HG02571 (cell line): ENCODE results near the gene ERC2.
"Not testable (repeated sequence)": the region's sequence is repeated elsewhere in the genome, so short reads cannot be mapped to it uniquely, and the experiment has no call there.

Source experiments
- ATAC-seq: cut with Tn5 transposase; IDR thresholded peaks from one replicate; pipeline ENCODE4 v1.9.1; 2021; ENCODE audit warnings: mild to moderate bottlenecking, moderate library complexity; ENCODE audit not compliant: unreplicated experiment

The ERC2 gene

GRCh38 chr3:56468184-56469106, at the start of gene ERC2:
Gene ERC2 (minus strand): TSS chr3:56468467.
- ATAC-seq = no peak

- ATAC-seq = no peak
Measured at GRCh38 chr3:56502738-56503137, 34.5 kb upstream of the ERC2 start.

DNA sequence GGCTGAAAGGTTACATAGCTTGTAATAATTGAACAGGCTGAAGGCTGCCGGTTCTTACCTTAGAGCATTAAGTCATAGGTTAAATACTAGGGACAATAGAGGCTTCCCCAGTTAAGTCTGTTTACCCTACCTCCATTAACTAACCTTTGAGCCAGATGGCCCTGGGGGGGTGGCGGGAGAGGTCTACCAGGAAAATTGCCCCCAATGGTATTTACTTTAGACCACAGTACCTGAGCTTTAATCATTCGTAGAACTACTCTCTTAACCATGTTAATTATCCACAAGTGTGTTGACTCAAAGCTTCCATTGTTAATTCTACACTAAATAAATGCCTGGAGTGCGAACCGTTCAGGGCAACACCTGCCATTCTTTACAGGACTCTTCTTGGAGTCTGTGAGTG, 28.1 kb upstream of the ERC2 start:
- not testable (repeated sequence) for ATAC-seq

- ATAC-seq = peak; percentile 75
Measured at GRCh38 chr3:56494679-56495322, 26.5 kb upstream of the ERC2 start.

- no peak for ATAC-seq
Measured at GRCh38 chr3:56491566-56491965, 23.3 kb upstream of the ERC2 start.

- no peak for ATAC-seq
Measured at GRCh38 chr3:56488812-56489600, 20.7 kb upstream of the ERC2 start.

- no peak for ATAC-seq
Measured at GRCh38 chr3:56484525-56485032, 16.3 kb upstream of the ERC2 start.

DNA sequence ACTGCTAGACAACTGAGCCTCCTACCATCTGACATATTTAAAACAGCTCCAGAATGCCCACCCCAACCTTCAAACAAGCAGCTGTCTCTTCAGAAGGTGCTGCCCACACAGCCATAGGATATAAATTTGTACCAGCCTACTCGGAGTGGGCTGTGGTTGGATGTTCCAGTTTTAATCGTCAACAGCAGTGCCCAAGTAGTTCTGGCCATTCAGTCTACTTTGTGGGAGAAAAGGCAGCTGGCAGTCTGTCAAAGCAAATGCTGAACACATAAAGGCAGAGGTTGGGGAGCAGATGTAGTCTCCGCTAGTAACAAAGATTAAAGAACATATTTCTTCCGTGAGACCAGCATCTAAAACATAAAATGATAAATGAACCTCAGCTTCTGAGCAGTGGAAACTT, 15.9 kb upstream of the ERC2 start:
- ATAC-seq = no peak

DNA sequence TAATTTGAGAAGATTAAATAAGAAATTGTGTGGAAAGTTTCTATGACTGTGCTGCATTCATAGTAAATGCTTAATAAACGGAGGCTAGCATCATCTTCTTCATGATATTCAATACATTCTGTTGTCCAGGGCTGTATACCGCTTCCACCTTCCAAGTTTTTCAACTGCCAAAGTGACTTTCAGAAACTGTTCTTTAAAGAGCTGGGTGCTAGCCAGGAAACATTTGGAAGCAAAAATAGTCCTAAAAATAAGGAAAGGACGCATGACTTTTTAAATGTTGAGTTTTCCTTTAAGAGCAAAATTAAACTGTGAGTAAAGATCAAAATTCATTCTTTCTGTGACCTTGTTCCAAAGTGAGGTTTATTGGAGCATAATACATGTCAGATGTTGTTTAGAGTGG, 9.4 kb upstream of the ERC2 start:
- ATAC-seq = no peak

DNA sequence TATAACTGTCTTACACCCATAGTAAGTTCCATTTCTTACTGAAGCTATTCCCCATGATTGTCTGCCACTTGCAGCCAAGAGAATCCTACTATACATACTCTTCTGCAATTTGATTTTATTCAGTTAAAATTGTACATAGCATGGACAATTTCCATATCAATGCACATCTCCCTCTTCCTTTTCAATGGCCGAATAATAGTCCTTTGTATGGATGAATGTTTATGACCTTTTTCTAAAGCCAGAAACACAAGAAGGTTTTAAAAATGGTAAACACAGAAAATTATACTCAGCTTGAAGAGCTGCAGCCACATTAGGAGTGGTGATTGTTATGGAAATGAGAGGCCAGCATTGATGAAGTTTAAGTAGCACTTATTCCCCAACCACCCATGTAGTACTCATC, 8.5 kb upstream of the ERC2 start:
- no peak for ATAC-seq

DNA sequence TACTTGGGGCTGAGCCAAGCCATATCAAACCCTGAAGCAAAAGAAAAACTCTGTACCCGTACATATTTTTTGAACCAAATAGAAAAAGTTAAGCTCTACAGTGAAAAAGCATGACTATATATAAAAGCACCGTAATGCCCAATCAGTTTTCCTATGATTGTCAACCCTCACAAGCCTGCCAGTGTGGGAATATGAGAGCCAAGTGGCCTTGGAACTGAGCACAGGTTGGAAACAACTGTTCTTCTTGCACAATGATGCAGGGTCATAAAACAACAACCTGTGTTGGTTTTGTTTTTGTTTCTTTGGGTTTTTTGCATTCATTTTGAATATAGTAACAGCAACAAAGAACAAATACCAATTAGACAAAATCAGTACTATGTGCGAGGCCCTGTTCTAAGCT, 3.5 kb upstream of the ERC2 start:
- no peak for ATAC-seq

DNA sequence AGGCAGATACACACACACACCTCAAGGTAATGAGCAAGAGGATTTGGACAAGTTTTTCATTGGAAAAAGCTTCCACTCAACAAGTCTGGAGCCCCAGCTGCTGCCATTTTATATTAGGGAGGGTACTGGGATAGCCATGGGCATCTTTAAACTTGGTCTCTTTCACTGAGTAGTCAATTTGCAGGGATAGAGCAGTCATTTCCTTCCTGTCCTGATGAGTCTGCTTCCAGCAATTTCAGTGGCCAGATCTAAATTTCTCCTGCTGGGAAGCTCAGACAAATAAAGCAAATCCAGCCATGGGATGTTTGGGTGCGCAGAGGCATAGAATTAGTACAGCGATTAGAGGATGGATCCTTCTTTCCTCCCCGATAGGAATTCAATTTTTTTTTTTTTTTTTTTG, 874 bp upstream of the ERC2 start:
- ATAC-seq = no peak

DNA sequence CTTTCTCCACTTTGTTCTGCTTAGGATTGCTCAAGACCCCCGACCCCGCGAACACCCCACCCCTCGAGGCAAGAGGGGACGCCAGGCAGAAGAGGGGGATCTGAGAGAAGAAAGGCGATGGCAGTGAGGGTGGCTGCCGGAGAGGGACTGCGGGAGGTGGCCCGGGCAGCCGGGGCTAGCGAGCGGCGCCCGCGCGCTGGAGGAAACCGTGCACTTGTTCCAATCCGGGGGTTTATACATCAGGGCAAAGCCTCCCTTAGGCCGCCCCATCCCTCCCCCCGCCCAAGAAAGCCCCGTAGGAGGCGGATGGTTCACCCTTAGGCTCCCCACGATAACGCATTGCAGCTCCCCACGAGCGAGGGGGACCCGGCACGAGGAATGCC, 475 bp downstream of the ERC2 start:
- ATAC-seq = no peak

DNA sequence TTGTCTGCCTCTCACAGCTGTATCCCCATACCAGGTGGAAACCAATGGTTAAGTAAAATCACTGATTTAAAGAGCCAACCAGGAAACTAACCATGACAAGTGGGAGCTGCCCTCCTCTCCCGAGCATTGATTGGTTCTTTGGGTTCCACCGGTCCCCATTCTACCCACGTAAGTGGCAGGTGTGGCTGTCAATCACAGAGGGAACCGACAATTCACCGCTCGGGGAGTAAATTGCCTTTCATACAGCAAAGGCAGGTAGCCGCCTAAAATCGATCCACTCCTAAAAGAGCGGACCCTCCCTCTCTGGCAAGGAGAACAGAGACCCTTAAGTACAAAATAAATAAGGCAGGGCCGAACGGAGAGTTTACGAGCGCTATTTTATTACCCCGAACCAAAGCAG, 1.2 kb downstream of the ERC2 start:
- no peak for ATAC-seq

DNA sequence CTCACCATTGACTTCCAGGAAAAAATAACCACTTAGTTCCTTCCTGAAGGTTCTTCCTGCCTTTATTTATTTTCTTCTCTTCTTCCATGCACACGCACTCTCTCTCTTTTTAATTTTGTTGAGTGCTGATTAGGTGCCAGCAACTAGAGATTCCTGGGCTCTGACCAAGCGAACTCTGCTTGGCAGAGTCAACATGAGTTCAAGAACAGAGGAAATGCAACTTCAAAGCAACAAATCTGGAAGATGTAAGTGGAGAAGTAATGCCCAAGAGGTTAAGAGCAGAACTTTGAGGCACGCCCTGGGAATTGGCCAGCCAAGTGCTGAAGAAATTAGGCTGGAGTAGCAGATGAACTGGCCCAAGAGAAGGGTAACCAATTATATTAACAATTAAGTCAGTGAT, 8.5 kb downstream of the ERC2 start:
- ATAC-seq = no peak

DNA sequence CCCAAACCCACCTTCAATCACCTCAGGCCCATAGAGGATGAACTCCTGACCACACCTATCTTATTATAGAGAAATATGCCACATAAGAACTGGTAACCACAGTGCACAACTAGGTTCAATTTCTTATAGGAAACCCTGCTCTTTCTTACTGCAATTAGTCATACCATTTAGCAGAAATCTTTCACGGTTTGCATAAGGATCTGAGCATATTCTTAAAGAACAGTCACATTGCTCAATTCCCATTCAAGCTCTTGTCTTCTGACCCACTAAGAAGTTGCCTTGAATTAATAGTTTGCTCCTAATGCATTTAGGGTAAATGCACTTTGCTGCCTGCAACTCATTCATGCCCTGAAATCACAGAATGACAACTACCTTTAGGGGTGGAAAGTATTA, 9.2 kb downstream of the ERC2 start:
- ATAC-seq = no peak

DNA sequence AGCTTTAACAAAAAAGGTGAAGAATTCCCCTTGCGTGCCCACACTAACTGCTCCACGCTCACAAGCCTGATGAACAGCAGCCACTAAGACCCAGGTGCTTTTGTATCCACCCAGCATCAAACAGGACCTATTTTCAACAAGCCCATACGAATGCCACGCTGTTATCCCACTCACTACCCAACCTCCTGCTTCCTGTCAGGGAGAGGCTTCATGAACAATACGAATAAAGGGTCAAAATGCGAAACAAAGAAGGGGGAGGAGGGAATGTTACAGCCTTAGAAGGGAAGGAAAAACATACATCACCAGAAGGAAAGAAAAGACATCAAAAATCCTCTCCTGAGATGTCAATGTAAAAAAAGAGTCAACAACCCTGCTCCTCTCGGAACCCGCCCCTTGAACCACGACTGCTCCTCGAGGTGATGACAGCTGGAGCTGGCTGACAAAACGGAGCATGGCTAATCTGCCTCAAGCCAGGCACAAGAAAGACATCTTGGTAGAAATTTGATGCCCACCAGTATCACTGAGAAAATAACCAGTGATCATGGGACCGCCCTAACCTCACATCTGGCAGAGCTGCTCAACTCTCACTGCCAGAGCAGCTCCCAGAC, 9.7 kb downstream of the ERC2 start:
- ATAC-seq = no peak

GRCh38 chr3:56456117-56456516, 12.2 kb downstream of the ERC2 start:
- ATAC-seq = no peak

DNA sequence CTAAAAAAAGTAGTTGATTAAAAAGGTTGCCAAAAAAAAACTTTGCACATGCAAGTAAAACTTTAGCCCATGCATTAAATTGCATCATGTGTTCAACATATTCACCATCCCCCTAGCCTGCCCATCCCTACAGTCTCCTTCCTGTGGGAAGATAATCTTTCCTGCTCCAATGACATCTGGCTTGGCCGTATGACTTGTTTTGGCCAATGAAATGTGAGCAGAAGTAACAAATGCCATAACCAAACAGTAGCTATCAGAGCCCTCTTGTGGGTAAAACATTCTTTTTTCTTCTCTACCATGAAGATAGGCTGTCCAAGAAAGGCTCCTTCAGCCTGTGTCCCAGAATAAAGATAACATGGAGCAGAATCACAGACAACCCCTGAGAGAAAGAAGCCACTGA, 15.3 kb downstream of the ERC2 start:
- ATAC-seq = no peak

GRCh38 chr3:56452085-56452484, 16.2 kb downstream of the ERC2 start:
- ATAC-seq = no peak

- no peak for ATAC-seq
Measured at GRCh38 chr3:56443372-56443771, 24.9 kb downstream of the ERC2 start.
